Measurements from ENCODE around the gene SURF2.

- TF ChIP-seq CTCF (IDR thresholded peaks at IDR 0.05), result no peak
- TF ChIP-seq POLR2A (IDR thresholded peaks at IDR 0.05), result no peak
These were observed 14.3 kb upstream of the SURF2 start for GRCh38 chr9:133342069-133342406.
